HEK293 (cell line): ENCODE measurements around the gene ZXDC.

Source experiments
- CTCF ChIA-PET: fragments of 350-600 bp; formaldehyde crosslinking; extraction: SDS; loops from one replicate; lab custom pipeline; 2021; ENCODE audit warnings: antibody characterized with exemption; lab: Yijun Ruan, JAX
- POLR2A ChIA-PET: fragments of 300-600 bp; formaldehyde crosslinking; extraction: SDS; loops from one replicate; lab custom pipeline; 2020; ENCODE audit warnings: antibody characterized with exemption, inconsistent platforms; lab: Yijun Ruan, JAX
- H3K27ac ChIP-seq: fragments of 200-500 bp; sonication (Bioruptor generic); 2 replicates; pipeline ENCODE4 v1.5.1; 2014; ENCODE audit warnings: low read depth, low read length, control low read depth, inconsistent platforms; ENCODE audit errors: extremely low read depth
- H3K36me3 ChIP-seq, 2 experiments: fragments of 200-500 bp in 1 of 2; sonication (Bioruptor generic) in 1 of 2; 1 replicate in 1 of 2; 2 replicates in 1 of 2; pipeline ENCODE4 v1.5.1; 2014 to 2017; ENCODE audit warnings: inconsistent platforms in 2 of 2, low read length in 2 of 2; ENCODE audit not compliant: control insufficient read depth in 2 of 2, insufficient read depth in 1 of 2
- H3K4me1 ChIP-seq: fragments of 200-500 bp; sonication (Bioruptor generic); 2 replicates; pipeline ENCODE4 v1.5.1; 2014; ENCODE audit warnings: mild to moderate bottlenecking, low read length, inconsistent platforms; ENCODE audit not compliant: control insufficient read depth, insufficient read depth
- H3K4me3 ChIP-seq: 2 replicates; pipeline ENCODE4 v1.5.1; 2011; ENCODE audit warnings: low read depth, mild to moderate bottlenecking, control low read depth, low read length, moderate library complexity
- H3K9me3 ChIP-seq: fragments of 200-500 bp; sonication (Bioruptor generic); 2 replicates; pipeline ENCODE4 v1.5.1; 2014; ENCODE audit warnings: low read depth, low read length, inconsistent platforms; ENCODE audit not compliant: control insufficient read depth, insufficient read depth
- ELK4 ChIP-seq: IDR thresholded peaks from 2 replicates; pipeline ENCODE4 v1.6.1; 2011; ENCODE audit warnings: mild to moderate bottlenecking, low read depth, low read length, borderline replicate concordance
- GLI2 ChIP-seq: fragments of 450-650 bp; formaldehyde crosslinking; IDR thresholded peaks from 2 replicates; pipeline ENCODE4; 2017; ENCODE audit warnings: missing biosample characterization, missing genetic modification characterization, low read depth, borderline replicate concordance
- INSM2 ChIP-seq: fragments of 450-650 bp; formaldehyde crosslinking; IDR thresholded peaks from 2 replicates; pipeline ENCODE4 v1.5.1; 2016; ENCODE audit warnings: missing biosample characterization, missing genetic modification characterization
- KLF17 ChIP-seq: fragments of 450-650 bp; formaldehyde crosslinking; IDR thresholded peaks from 2 replicates; pipeline ENCODE4 v1.5.1; 2016; ENCODE audit warnings: missing biosample characterization, missing genetic modification characterization
- REST ChIP-seq: fragments of 450-650 bp; formaldehyde crosslinking; IDR thresholded peaks from 2 replicates; pipeline ENCODE4 v1.5.1; 2016; ENCODE audit warnings: missing biosample characterization, missing genetic modification characterization
- ZBTB11 ChIP-seq: fragments of 450-650 bp; formaldehyde crosslinking; conservative IDR thresholded peaks from 2 replicates; pipeline ENCODE4 v1.5.1; 2016; ENCODE audit warnings: low read depth, missing biosample characterization, missing genetic modification characterization
- ZNF513 ChIP-seq: fragments of 450-650 bp; IDR thresholded peaks from 2 replicates; pipeline ENCODE4 v1.5.1; 2018; ENCODE audit warnings: missing biosample characterization, missing genetic modification characterization
- ZNF521 ChIP-seq: fragments of 450-650 bp; formaldehyde crosslinking; IDR thresholded peaks from 2 replicates; pipeline ENCODE4 v1.5.1; 2017; ENCODE audit warnings: missing biosample characterization, mild to moderate bottlenecking, missing genetic modification characterization
- ZNF621 ChIP-seq: fragments of 450-650 bp; formaldehyde crosslinking; IDR thresholded peaks from 2 replicates; pipeline ENCODE4 v1.5.1; 2017; ENCODE audit warnings: missing biosample characterization, missing genetic modification characterization
- ZNF645 ChIP-seq: fragments of 450-650 bp; formaldehyde crosslinking; IDR thresholded peaks from 2 replicates; pipeline ENCODE4; 2016; ENCODE audit warnings: missing biosample characterization, missing genetic modification characterization
- ZNF791 ChIP-seq: fragments of 450-650 bp; formaldehyde crosslinking; IDR thresholded peaks from 2 replicates; pipeline ENCODE4 v1.5.1; 2016; ENCODE audit warnings: missing biosample characterization, missing genetic modification characterization
- ZNF837 ChIP-seq: fragments of 450-650 bp; formaldehyde crosslinking; IDR thresholded peaks from 2 replicates; pipeline ENCODE4 v1.5.1; 2016; ENCODE audit warnings: missing biosample characterization, missing genetic modification characterization

ZXDC gene

DNA sequence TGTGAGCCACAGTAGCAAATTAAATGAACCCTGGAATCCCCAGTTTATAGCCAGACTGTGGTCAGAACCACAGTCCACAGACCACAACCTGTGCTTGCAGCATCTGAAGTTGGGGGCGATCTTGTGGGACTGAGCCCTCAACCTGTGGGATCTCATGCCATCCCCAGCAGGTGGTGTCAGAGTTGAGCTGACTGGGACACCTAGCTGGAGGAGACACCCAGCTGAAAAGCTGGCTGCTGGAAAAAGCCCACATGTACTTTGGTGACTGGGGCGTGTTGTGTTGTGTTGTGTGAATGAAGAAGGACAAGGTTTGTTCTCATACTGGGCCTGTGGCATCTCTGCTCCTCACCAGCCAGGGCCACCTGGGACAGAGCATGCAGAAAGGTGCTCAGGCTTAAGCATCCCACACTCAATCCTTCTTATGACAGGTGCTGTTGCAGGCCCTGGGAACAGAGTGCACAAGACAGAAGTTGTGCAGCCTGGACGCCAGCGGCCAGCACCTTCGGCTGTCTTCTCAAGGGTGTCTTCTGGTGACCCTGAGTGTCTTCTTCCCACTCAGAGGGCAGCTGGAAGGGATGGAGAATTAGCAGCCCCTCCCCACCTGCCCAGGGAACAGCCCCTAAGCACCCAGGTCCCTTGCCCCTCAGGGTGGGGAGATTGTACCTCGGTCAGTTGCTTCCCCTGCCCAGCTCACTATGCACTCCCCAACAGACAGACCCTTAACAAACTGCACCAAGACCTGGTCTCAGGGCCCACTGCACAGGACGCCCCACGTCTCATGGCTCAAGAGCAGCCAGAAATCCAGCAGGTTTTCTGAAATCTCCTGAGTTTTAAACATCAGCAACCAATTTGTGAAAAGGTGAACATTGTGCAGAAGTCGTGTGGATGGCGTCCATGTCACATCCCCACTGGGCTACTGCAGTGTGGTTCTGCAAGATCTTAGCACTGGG is 44.1 kb upstream of the ZXDC start (continued):
- TF ChIP-seq ELK4 = no peak

DNA sequence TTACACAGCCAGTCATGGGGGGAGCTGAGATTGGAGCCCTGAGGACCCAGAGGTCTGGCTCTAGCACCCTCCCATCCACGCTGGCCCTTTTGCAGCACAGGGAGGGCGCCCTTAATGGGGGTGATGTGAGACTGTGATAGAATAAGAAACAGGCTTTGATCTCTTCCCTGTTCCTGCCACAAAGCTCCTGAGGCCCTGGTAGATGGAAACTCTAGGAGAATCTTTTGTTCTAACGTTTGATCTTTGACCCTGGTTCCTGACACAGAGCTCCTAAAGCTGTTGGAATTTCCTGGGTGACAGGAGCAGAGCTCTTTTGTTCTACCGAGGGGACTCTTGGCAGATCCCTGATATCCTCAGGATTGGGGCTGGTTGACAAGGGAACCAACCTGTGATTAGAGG is 43.1 kb upstream of the ZXDC start:
- ChIA-PET CTCF (interaction anchor here (0.7 kb wide), 1 partner anchor 229 kb away, joined by 3 read pairs; no protein-coding TSS in a partner anchor), POLR2A (no interaction called here)
- Histone ChIP-seq H3K36me3 (no peaks in the 10 kb centered on the region), H3K4me1 (no peaks in the 10 kb centered on the region), H3K4me3 (no peak overlapping the region), H3K9me3 (no peaks in the 10 kb centered on the region), H3K27ac (no peak overlapping the region)
- TF ChIP-seq ZNF837 (tag by site-specific recombination) (no peak), INSM2 (tag by site-specific recombination) (no peak), ZNF521 (no peak), GLI2 (tag by site-specific recombination) (no peak), ZNF645 (tag by site-specific recombination) (no peak), ZBTB11 (tag by site-specific recombination) (no peak), ZNF513 (tag by site-specific recombination) (no peak), REST (no peak), ZNF621 (no peak), KLF17 (tag by site-specific recombination) (no peak), ZNF791 (tag by site-specific recombination) (no peak)
